Neuronal stem cell (in vitro differentiated cells): ENCODE data around the gene DNAJC18.

Experiments used
- DNase-seq: peaks from one replicate; pipeline ENCODE4 v3.0.0-alpha.2; 2013; ENCODE audit warnings: low spot score
- H2AFZ ChIP-seq: one replicate; pipeline ENCODE4 v1.6.1; 2013; ENCODE audit warnings: mild to moderate bottlenecking, low read length, inconsistent platforms
- H2AK5ac ChIP-seq: 2 replicates; pipeline ENCODE4 v1.6.1; 2013; ENCODE audit warnings: low read depth, mild to moderate bottlenecking, inconsistent platforms, low read length, moderate library complexity, mixed read lengths
- H2BK120ac ChIP-seq: 2 replicates; pipeline ENCODE4 v1.6.1; 2013; ENCODE audit warnings: low read depth, mild to moderate bottlenecking, inconsistent platforms, low read length, moderate library complexity, mixed read lengths
- H2BK12ac ChIP-seq: one replicate; pipeline ENCODE4 v1.6.1; 2013; ENCODE audit warnings: low read length, inconsistent platforms
- H2BK15ac ChIP-seq: 2 replicates; pipeline ENCODE4 v1.6.1; 2013; ENCODE audit warnings: mild to moderate bottlenecking, low read length, inconsistent platforms, mixed read lengths
- H2BK5ac ChIP-seq: one replicate; pipeline ENCODE4 v1.6.1; 2013; ENCODE audit warnings: inconsistent platforms, mild to moderate bottlenecking, low read length, moderate library complexity
- H3K14ac ChIP-seq: one replicate; pipeline ENCODE4 v1.6.1; 2013; ENCODE audit warnings: low read length, inconsistent platforms
- H3K18ac ChIP-seq: 2 replicates; pipeline ENCODE4 v1.6.1; 2013; ENCODE audit warnings: low read length, inconsistent platforms
- H3K23ac ChIP-seq: 2 replicates; pipeline ENCODE4 v1.6.1; 2013; ENCODE audit warnings: low read depth, mild to moderate bottlenecking, mixed read lengths, low read length, inconsistent platforms; ENCODE audit not compliant: poor library complexity
- H3K27ac ChIP-seq: replicated peaks from 3 replicates; pipeline ENCODE4 v1.5.1; 2013; ENCODE audit warnings: low read length, inconsistent platforms
- H3K27me3 ChIP-seq, 3 experiments: 2 replicates each; pipeline ENCODE4 v1.6.1; 2013; ENCODE audit warnings: low read length in 3 of 3, mild to moderate bottlenecking in 2 of 3, inconsistent platforms in 1 of 3, low read depth in 1 of 3, mixed read lengths in 1 of 3, moderate library complexity in 1 of 3; ENCODE audit not compliant: control insufficient read depth in 3 of 3, insufficient read depth in 3 of 3
- H3K36me3 ChIP-seq, 2 donors: replicated peaks in 1 of 2; 2 replicates each; pipeline ENCODE4 v1.6.1; 2013; ENCODE audit warnings: low read length in 2 of 2; ENCODE audit not compliant: control insufficient read depth in 2 of 2, insufficient read depth in 2 of 2
- H3K4ac ChIP-seq: 2 replicates; pipeline ENCODE4 v1.6.1; 2013; ENCODE audit warnings: inconsistent platforms, mild to moderate bottlenecking, low read length, moderate library complexity
- H3K4me1 ChIP-seq, 2 donors: 1 replicate in 1 of 2; 2 replicates in 1 of 2; pipeline ENCODE4 v1.6.1; 2013; ENCODE audit warnings: low read length in 2 of 2, low read depth in 1 of 2; ENCODE audit not compliant: control insufficient read depth in 2 of 2, insufficient read depth in 1 of 2
- H3K4me2 ChIP-seq: one replicate; pipeline ENCODE4 v1.6.1; 2013; ENCODE audit warnings: mild to moderate bottlenecking, low read length, inconsistent platforms; ENCODE audit not compliant: insufficient read depth, poor library complexity, severe bottlenecking
- H3K4me3 ChIP-seq, 2 donors: 2 replicates each; pipeline ENCODE4 v1.5.1; 2013; ENCODE audit warnings: low read length in 2 of 2, mild to moderate bottlenecking in 2 of 2, inconsistent platforms in 1 of 2, moderate library complexity in 1 of 2
- H3K79me1 ChIP-seq: one replicate; pipeline ENCODE4 v1.6.1; 2013; ENCODE audit warnings: low read depth, mild to moderate bottlenecking, inconsistent platforms, low read length, moderate library complexity
- H3K9ac ChIP-seq: one replicate; pipeline ENCODE4 v1.6.1; 2013; ENCODE audit warnings: mild to moderate bottlenecking, low read depth, low read length, inconsistent platforms; ENCODE audit not compliant: poor library complexity
- H3K9me3 ChIP-seq, 2 donors: replicated peaks in 1 of 2; 2 replicates each; pipeline versions ENCODE3 to v1.6.1; 2013; ENCODE audit warnings: low read length in 2 of 2, mild to moderate bottlenecking in 2 of 2, inconsistent platforms in 1 of 2, low read depth in 1 of 2, mixed read lengths in 1 of 2, moderate library complexity in 1 of 2; ENCODE audit not compliant: control insufficient read depth in 2 of 2, insufficient read depth in 1 of 2
- H4K8ac ChIP-seq: one replicate; pipeline ENCODE4 v1.6.1; 2013; ENCODE audit warnings: low read depth, mild to moderate bottlenecking, inconsistent platforms, low read length, moderate library complexity
- H4K91ac ChIP-seq: one replicate; pipeline ENCODE4 v1.6.1; 2013; ENCODE audit warnings: low read length, low read depth, mild to moderate bottlenecking, inconsistent platforms; ENCODE audit not compliant: poor library complexity
- WGBS, 2 donors: extraction: QIAGEN DNeasy Blood & Tissue Kit; methylation state at CpG; one replicate each; pipeline ENCODE4 v1.1.7; 2013; ENCODE audit warnings: missing lambda C conversion rate in 2 of 2, mixed read lengths in 1 of 2; ENCODE audit not compliant: insufficient read length in 2 of 2, insufficient replicate concordance in 1 of 2; ENCODE audit errors: extremely low coverage in 2 of 2; 5-methylcytosine and 5-hydroxymethylcytosine counted together

Gene DNAJC18

GRCh38 chr5:139402561-139403158 lies 36.7 kb downstream of the DNAJC18 start:
- no peak overlapping the region for H3K9ac ChIP-seq
- H4K8ac ChIP-seq, result no peak overlapping the region
- H3K4me3 ChIP-seq, result no peak overlapping the region
- DNase-seq, result no peak
- no peak overlapping the region for H2BK15ac ChIP-seq
- peaks cover 3 to 18% of the 10 kb centered on the region in 2 donors for H3K36me3 ChIP-seq
- no peak overlapping the region for H3K27ac ChIP-seq
- no CpG with 5 or more reads among the region's 7 CpGs for WGBS, 2 donors
- no peak overlapping the region for H3K18ac ChIP-seq
- no peak overlapping the region for H4K91ac ChIP-seq
- no peak overlapping the region for H2BK5ac ChIP-seq
- no peak overlapping the region for H2BK12ac ChIP-seq
- no peak overlapping the region for H3K14ac ChIP-seq
- no peak overlapping the region for H2AK5ac ChIP-seq
- no peak overlapping the region for H3K4ac ChIP-seq
- H3K79me1 ChIP-seq, result no peaks in the 10 kb centered on the region
- no peaks in the 10 kb centered on the region for H3K27me3 ChIP-seq
- peaks cover 4 to 6% of the 10 kb centered on the region in 2 donors for H3K4me1 ChIP-seq
- no peak overlapping the region for H3K4me2 ChIP-seq
- no peak overlapping the region for H3K23ac ChIP-seq
- no peak overlapping the region for H2AFZ ChIP-seq
- no peaks in the 10 kb centered on the region for H3K9me3 ChIP-seq
- H2BK120ac ChIP-seq, result no peak overlapping the region

GRCh38 chr5:139401546-139401945 lies 37.8 kb downstream of the DNAJC18 start:
- Histone ChIP-seq H3K36me3 (peaks cover 3 to 18% of the 10 kb centered on the region in 2 donors), H2BK15ac (no peak overlapping the region), H3K4me1 (peaks cover 4 to 6% of the 10 kb centered on the region in 2 donors), H2BK5ac (no peak overlapping the region), H2AK5ac (no peak overlapping the region), H3K4ac (no peak overlapping the region), H2AFZ (no peak overlapping the region), H3K23ac (no peak overlapping the region), H4K91ac (no peak overlapping the region), H3K4me2 (no peak overlapping the region), H2BK12ac (no peak overlapping the region), H3K18ac (no peak overlapping the region), H3K4me3 (no peak overlapping the region), H3K27me3 (no peaks in the 10 kb centered on the region), H3K9ac (no peak overlapping the region), H4K8ac (no peak overlapping the region), H2BK120ac (no peak overlapping the region), H3K27ac (no peak overlapping the region), H3K9me3 (no peaks in the 10 kb centered on the region), H3K14ac (no peak overlapping the region), H3K79me1 (no peaks in the 10 kb centered on the region)
- no peak for DNase-seq
- WGBS, 2 donors, result no CpG with 5 or more reads among the region's 10 CpGs

GRCh38 chr5:139399501-139400121 lies 39.7 kb downstream of the DNAJC18 start:
- no peak overlapping the region for H2BK5ac ChIP-seq
- no peak overlapping the region for H2BK12ac ChIP-seq
- H4K91ac ChIP-seq, result no peak overlapping the region
- H3K4me3 ChIP-seq, result no peak overlapping the region
- no peak overlapping the region for H3K18ac ChIP-seq
- peaks cover 3 to 18% of the 10 kb centered on the region in 2 donors for H3K36me3 ChIP-seq
- no peak overlapping the region for H2AK5ac ChIP-seq
- H3K9ac ChIP-seq, result no peak overlapping the region
- no peak overlapping the region for H2AFZ ChIP-seq
- H3K27me3 ChIP-seq, result peaks cover 5 to 13% (median 12%) of the 10 kb centered on the region in 3 experiments
- no peak overlapping the region for H3K4me2 ChIP-seq
- no peak overlapping the region for H2BK120ac ChIP-seq
- H3K79me1 ChIP-seq, result no peaks in the 10 kb centered on the region
- no peak for DNase-seq
- H2BK15ac ChIP-seq, result no peak overlapping the region
- H3K9me3 ChIP-seq, result no peaks in the 10 kb centered on the region
- peaks cover 4 to 6% of the 10 kb centered on the region in 2 donors for H3K4me1 ChIP-seq
- H4K8ac ChIP-seq, result no peak overlapping the region
- no peak overlapping the region for H3K4ac ChIP-seq
- WGBS, 2 donors, result no CpG with 5 or more reads among the region's 6 CpGs
- no peak overlapping the region for H3K14ac ChIP-seq
- H3K23ac ChIP-seq, result no peak overlapping the region
- H3K27ac ChIP-seq, result no peak overlapping the region

- H3K23ac ChIP-seq, result no peak overlapping the region
- H4K91ac ChIP-seq, result no peak overlapping the region
- H2AK5ac ChIP-seq, result no peak overlapping the region
- H2BK5ac ChIP-seq, result no peak overlapping the region
- peaks cover 22 to 30% (median 29%) of the 10 kb centered on the region in 3 experiments for H3K27me3 ChIP-seq
- no peak overlapping the region for H3K4ac ChIP-seq
- H3K9ac ChIP-seq, result no peak overlapping the region
- H2BK120ac ChIP-seq, result no peak overlapping the region
- peaks cover 0 to 2% of the 10 kb centered on the region in 2 donors for H3K4me1 ChIP-seq
- no peak overlapping the region for H2AFZ ChIP-seq
- no peak overlapping the region for H2BK15ac ChIP-seq
- H3K36me3 ChIP-seq, result peaks cover 3 to 18% of the 10 kb centered on the region in 2 donors
- no CpG with 5 or more reads among the region's 6 CpGs for WGBS, 2 donors
- H3K18ac ChIP-seq, result no peak overlapping the region
- H2BK12ac ChIP-seq, result no peak overlapping the region
- no peak overlapping the region for H3K4me3 ChIP-seq
- no peak overlapping the region for H3K14ac ChIP-seq
- H4K8ac ChIP-seq, result no peak overlapping the region
- DNase-seq, result no peak
- H3K79me1 ChIP-seq, result no peaks in the 10 kb centered on the region
- peaks cover 0 to 12% of the 10 kb centered on the region in 2 donors for H3K9me3 ChIP-seq
- no peak overlapping the region for H3K27ac ChIP-seq
- no peak overlapping the region for H3K4me2 ChIP-seq
These were observed 41.4 kb downstream of the DNAJC18 start for GRCh38 chr5:139397921-139398320.
